Fibroblast of lung (primary cell): ENCODE results near the gene FBH1. TPM values are rescaled to one million over a fixed set of nuclear protein-coding genes. Genes with fewer than 3 reads are reported as not detected.

Experiments
- DNase-seq, 2 donors: peaks; one replicate each; pipeline versions ENCODE4 v3.0.0 to v3.0.0-alpha.2; 2010; ENCODE audit warnings: low read depth in 2 of 2
- H2AFZ ChIP-seq: 2 replicates; pipeline ENCODE4 v1.5.1; 2012; ENCODE audit warnings: low read length, control low read depth, inconsistent platforms
- H3K27ac ChIP-seq: 2 replicates; pipeline ENCODE4 v1.5.1; 2011; ENCODE audit warnings: low read length, control low read depth; ENCODE audit not compliant: insufficient read depth
- H3K27me3 ChIP-seq: 2 replicates; pipeline ENCODE4 v1.5.1; 2011; ENCODE audit warnings: mild to moderate bottlenecking, low read length; ENCODE audit not compliant: control insufficient read depth, insufficient read depth
- H3K36me3 ChIP-seq: 2 replicates; pipeline ENCODE4 v1.5.1; 2011; ENCODE audit warnings: low read length; ENCODE audit not compliant: control insufficient read depth, insufficient read depth
- H3K4me1 ChIP-seq: 2 replicates; pipeline ENCODE4 v1.5.1; 2011; ENCODE audit warnings: low read length; ENCODE audit not compliant: control insufficient read depth, insufficient read depth; ENCODE audit errors: extremely low read depth
- H3K4me2 ChIP-seq: 2 replicates; pipeline ENCODE4 v1.5.1; 2011; ENCODE audit warnings: low read length, control low read depth; ENCODE audit not compliant: insufficient read depth; ENCODE audit errors: extremely low read depth
- H3K4me3 ChIP-seq, 4 experiments: fragments of 200-600 bp in 1 of 4; sonication (generic) in 1 of 4; replicated peaks in 1 of 4; 2 replicates each; pipeline ENCODE4 v1.5.1; 2011 to 2016; ENCODE audit warnings: low read length in 4 of 4, low read depth in 3 of 4, mild to moderate bottlenecking in 3 of 4, control low read depth in 2 of 4, inconsistent platforms in 1 of 4, mixed read lengths in 1 of 4; ENCODE audit not compliant: insufficient read depth in 1 of 4; ENCODE audit errors: control extremely low read depth in 1 of 4
- H3K79me2 ChIP-seq: 2 replicates; pipeline ENCODE4 v1.5.1; 2012; ENCODE audit warnings: mild to moderate bottlenecking, low read length, inconsistent platforms; ENCODE audit not compliant: control insufficient read depth, insufficient read depth
- H3K9ac ChIP-seq: 2 replicates; pipeline ENCODE4 v1.5.1; 2011; ENCODE audit warnings: mild to moderate bottlenecking, low read length, control low read depth; ENCODE audit not compliant: insufficient read depth
- H3K9me3 ChIP-seq: 2 replicates; pipeline ENCODE4 v1.5.1; 2012; ENCODE audit warnings: low read depth, low read length; ENCODE audit not compliant: control insufficient read depth, insufficient read depth
- H4K20me1 ChIP-seq: 2 replicates; pipeline ENCODE4 v1.5.1; 2011; ENCODE audit warnings: low read length; ENCODE audit not compliant: control insufficient read depth, insufficient read depth; ENCODE audit errors: extremely low read depth
- EZH2 ChIP-seq: IDR thresholded peaks from 2 replicates; pipeline ENCODE4 v1.5.1; 2012; ENCODE audit warnings: low read length, control low read depth, mild to moderate bottlenecking; ENCODE audit errors: missing control alignments
- polyA plus RNA-seq, 2 donors: library from polyadenylated mRNA; depleted of rRNA in 1 of 2; stranded (reverse) in 1 of 2; unstranded in 1 of 2; fragments of >200 nt; gene quantifications; 2 replicates each; pipeline ENCODE4 v1.2.1, GENCODE V29; 2011 to 2012; ENCODE audit warnings: missing spikeins in 1 of 2
- total RNA-seq: library from RNA; depleted of rRNA; stranded (reverse); fragments of >200 nt; gene quantifications from 2 replicates; pipeline ENCODE4 v1.2.1, GENCODE V29; 2014
- TF ChIP-seq, protein P1 (sequence below), 2 donors: IDR thresholded peaks in 1 of 2; conservative IDR thresholded peaks in 1 of 2; 1 replicate in 1 of 2; 2 replicates in 1 of 2; pipeline ENCODE4 v1.5.1; 2011 to 2012; ENCODE audit warnings: low read length in 2 of 2, control low read depth in 1 of 2, inconsistent platforms in 1 of 2, low read depth in 1 of 2, mild to moderate bottlenecking in 1 of 2

The FBH1 gene
- total and polyA plus RNA-seq, 2 donors (not counting 1 experiment from before 2014, with no cell fraction given) = 53.6 to 97.8 TPM

DNA sequence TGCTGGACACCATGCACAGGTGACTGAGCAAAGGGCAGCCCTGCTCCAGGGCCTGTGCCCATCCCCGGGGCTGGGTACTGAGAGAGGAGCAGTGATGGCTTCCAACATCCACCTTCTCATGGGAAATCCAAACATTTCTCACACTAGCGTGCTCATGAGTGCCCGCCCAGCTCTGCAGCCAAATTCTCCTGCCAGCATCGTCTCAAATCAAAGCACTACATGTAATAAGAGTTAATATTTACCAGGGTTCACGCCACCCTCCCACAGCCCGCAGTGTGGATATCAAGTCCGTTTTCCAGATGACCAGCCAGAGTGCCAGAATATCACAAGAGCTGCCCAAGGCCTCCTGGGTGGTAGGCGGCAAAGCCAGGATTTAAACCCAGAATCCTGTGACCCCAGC is 75.2 kb downstream of the FBH1 start:
- H3K79me2 ChIP-seq = no peaks in the 10 kb centered on the region
- H3K9ac ChIP-seq = no peak overlapping the region
- TF ChIP-seq EZH2 = no peak
- TF ChIP-seq, protein P1, sequence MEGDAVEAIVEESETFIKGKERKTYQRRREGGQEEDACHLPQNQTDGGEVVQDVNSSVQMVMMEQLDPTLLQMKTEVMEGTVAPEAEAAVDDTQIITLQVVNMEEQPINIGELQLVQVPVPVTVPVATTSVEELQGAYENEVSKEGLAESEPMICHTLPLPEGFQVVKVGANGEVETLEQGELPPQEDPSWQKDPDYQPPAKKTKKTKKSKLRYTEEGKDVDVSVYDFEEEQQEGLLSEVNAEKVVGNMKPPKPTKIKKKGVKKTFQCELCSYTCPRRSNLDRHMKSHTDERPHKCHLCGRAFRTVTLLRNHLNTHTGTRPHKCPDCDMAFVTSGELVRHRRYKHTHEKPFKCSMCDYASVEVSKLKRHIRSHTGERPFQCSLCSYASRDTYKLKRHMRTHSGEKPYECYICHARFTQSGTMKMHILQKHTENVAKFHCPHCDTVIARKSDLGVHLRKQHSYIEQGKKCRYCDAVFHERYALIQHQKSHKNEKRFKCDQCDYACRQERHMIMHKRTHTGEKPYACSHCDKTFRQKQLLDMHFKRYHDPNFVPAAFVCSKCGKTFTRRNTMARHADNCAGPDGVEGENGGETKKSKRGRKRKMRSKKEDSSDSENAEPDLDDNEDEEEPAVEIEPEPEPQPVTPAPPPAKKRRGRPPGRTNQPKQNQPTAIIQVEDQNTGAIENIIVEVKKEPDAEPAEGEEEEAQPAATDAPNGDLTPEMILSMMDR (conservative IDR thresholded peaks at IDR 0.05 in 1 of 2, IDR thresholded peaks at IDR 0.05 in 1 of 2; ENCODE audit: low read depth in 1 of 2, low read length in 2 of 2) = no peak
- no peak for DNase-seq
- no peak overlapping the region for H2AFZ ChIP-seq
- no peak overlapping the region for H3K4me3 ChIP-seq
- no peaks in the 10 kb centered on the region for H3K27me3 ChIP-seq
- H3K36me3 ChIP-seq = no peaks in the 10 kb centered on the region
- no peak overlapping the region for H3K4me2 ChIP-seq
- no peaks in the 10 kb centered on the region for H3K9me3 ChIP-seq
- no peak overlapping the region for H3K27ac ChIP-seq
- H4K20me1 ChIP-seq = no peaks in the 10 kb centered on the region
- H3K4me1 ChIP-seq = no peaks in the 10 kb centered on the region

DNA sequence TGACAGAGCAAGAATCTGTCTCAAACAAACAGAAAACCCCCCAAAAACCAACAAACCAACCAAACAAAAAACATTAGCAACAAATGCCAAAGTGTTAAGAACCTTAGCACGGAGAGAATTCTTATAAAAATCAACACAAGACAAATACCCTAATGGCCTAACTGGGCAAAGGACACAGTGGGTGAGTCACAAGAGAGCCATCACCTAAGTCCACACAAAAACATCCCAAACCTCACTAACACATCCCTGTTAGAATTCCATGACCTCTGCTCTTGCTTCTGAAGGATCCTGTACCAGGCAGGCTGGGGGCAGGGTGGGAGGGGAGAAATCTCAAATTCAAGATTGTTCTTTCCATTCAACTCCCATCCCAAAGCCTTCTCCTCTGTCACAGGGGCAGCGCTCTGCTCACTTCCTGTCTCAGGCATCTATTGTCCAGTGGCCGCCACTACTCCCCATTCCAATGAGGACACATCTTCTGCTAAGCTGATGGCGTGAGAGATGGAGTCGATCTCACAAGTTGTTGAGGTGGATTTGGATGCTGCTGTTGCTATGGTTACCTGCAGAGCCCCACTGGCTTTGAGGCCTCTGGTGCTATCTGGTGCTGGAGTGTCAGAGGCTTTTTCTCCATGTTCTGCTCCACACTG is 78.1 kb downstream of the FBH1 start:
- Histone ChIP-seq H3K4me1 (no peaks in the 10 kb centered on the region), H3K27ac (no peak overlapping the region), H3K36me3 (no peaks in the 10 kb centered on the region), H2AFZ (no peak overlapping the region), H3K4me3 (no peak overlapping the region), H3K9me3 (no peaks in the 10 kb centered on the region), H4K20me1 (no peaks in the 10 kb centered on the region), H3K79me2 (no peaks in the 10 kb centered on the region), H3K9ac (no peak overlapping the region), H3K27me3 (no peaks in the 10 kb centered on the region), H3K4me2 (no peak overlapping the region)
- TF ChIP-seq, protein P1 (conservative IDR thresholded peaks at IDR 0.05 in 1 of 2, IDR thresholded peaks at IDR 0.05 in 1 of 2; ENCODE audit: low read depth in 1 of 2, low read length in 2 of 2) = no peak
- no peak for TF ChIP-seq EZH2
- no peak for DNase-seq

DNA sequence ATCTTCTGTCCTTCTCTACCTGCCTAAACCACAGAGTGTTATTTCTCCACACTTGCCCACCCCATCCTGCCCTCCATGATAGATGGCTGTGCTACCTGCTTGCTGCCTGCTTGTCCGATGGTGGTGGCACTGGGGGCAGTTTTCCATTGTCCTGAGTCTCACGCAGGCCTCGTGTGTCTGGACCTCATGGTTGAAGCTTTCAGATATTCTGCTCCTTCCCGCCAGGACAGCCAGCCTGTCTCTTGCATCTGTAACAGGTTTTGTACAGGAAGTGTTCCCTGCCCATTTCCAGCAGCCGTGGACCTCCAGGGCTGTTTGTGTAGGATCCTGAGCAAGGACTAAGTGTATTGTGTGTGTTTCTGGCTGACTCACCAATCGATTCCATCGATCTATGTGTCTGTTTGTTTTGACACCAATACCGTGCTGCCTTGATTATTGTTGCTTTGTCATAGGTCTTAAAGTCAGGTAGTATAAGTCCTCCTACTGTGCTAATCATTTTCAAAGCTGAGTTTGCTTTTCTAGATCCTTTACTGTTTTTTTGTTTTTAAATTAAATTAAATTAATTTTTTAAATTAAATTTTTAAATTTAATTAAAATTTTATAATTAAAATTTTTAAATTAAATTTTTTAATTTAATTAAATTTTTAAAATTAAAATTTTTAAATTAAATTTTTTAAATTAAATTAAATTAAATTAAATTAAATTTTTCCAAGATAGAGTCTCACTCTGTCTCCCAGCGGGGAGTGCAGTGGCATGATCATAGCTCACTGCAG is 78.8 kb downstream of the FBH1 start:
- no peaks in the 10 kb centered on the region for H3K36me3 ChIP-seq
- no peaks in the 10 kb centered on the region for H3K9me3 ChIP-seq
- no peak overlapping the region for H3K4me3 ChIP-seq
- no peak overlapping the region for H2AFZ ChIP-seq
- TF ChIP-seq, protein P1 (conservative IDR thresholded peaks at IDR 0.05 in 1 of 2, IDR thresholded peaks at IDR 0.05 in 1 of 2; ENCODE audit: low read depth in 1 of 2, low read length in 2 of 2) = no peak
- TF ChIP-seq EZH2 = no peak
- DNase-seq = no peak
- no peaks in the 10 kb centered on the region for H3K27me3 ChIP-seq
- H3K27ac ChIP-seq = no peak overlapping the region
- no peak overlapping the region for H3K9ac ChIP-seq
- H3K4me1 ChIP-seq = no peaks in the 10 kb centered on the region
- H4K20me1 ChIP-seq = no peaks in the 10 kb centered on the region
- no peaks in the 10 kb centered on the region for H3K79me2 ChIP-seq
- no peak overlapping the region for H3K4me2 ChIP-seq
